Measurements from ENCODE around the gene SYTL3. TPM values are rescaled to one million over a fixed set of nuclear protein-coding genes. Genes with fewer than 3 reads are reported as not detected.

SYTL3 gene
- total and polyA plus RNA-seq, 2 experiments from 2014 or later, result 0.07 TPM; not detected in 1

DNA sequence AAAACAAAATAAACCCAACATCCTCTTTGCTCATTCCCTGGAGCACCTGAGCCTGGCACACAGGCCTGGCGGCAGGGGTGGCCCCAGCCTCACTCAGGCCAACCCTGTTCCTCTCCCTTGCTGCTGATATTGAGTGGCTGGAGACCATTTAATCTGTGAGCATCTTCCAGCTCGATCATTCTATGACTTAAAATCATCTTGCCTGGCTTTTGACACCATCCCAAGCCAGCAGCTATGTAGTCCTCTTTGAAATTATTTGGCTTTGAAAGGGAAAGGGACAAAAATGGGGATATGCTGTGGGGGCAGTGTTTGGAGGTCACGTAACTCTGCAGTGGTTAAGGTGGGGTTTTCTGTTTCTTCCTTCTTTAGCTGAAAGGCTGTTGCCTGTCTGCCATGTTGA, 146.5 kb downstream of the SYTL3 start (continued):
- TF ChIP-seq, protein P1, sequence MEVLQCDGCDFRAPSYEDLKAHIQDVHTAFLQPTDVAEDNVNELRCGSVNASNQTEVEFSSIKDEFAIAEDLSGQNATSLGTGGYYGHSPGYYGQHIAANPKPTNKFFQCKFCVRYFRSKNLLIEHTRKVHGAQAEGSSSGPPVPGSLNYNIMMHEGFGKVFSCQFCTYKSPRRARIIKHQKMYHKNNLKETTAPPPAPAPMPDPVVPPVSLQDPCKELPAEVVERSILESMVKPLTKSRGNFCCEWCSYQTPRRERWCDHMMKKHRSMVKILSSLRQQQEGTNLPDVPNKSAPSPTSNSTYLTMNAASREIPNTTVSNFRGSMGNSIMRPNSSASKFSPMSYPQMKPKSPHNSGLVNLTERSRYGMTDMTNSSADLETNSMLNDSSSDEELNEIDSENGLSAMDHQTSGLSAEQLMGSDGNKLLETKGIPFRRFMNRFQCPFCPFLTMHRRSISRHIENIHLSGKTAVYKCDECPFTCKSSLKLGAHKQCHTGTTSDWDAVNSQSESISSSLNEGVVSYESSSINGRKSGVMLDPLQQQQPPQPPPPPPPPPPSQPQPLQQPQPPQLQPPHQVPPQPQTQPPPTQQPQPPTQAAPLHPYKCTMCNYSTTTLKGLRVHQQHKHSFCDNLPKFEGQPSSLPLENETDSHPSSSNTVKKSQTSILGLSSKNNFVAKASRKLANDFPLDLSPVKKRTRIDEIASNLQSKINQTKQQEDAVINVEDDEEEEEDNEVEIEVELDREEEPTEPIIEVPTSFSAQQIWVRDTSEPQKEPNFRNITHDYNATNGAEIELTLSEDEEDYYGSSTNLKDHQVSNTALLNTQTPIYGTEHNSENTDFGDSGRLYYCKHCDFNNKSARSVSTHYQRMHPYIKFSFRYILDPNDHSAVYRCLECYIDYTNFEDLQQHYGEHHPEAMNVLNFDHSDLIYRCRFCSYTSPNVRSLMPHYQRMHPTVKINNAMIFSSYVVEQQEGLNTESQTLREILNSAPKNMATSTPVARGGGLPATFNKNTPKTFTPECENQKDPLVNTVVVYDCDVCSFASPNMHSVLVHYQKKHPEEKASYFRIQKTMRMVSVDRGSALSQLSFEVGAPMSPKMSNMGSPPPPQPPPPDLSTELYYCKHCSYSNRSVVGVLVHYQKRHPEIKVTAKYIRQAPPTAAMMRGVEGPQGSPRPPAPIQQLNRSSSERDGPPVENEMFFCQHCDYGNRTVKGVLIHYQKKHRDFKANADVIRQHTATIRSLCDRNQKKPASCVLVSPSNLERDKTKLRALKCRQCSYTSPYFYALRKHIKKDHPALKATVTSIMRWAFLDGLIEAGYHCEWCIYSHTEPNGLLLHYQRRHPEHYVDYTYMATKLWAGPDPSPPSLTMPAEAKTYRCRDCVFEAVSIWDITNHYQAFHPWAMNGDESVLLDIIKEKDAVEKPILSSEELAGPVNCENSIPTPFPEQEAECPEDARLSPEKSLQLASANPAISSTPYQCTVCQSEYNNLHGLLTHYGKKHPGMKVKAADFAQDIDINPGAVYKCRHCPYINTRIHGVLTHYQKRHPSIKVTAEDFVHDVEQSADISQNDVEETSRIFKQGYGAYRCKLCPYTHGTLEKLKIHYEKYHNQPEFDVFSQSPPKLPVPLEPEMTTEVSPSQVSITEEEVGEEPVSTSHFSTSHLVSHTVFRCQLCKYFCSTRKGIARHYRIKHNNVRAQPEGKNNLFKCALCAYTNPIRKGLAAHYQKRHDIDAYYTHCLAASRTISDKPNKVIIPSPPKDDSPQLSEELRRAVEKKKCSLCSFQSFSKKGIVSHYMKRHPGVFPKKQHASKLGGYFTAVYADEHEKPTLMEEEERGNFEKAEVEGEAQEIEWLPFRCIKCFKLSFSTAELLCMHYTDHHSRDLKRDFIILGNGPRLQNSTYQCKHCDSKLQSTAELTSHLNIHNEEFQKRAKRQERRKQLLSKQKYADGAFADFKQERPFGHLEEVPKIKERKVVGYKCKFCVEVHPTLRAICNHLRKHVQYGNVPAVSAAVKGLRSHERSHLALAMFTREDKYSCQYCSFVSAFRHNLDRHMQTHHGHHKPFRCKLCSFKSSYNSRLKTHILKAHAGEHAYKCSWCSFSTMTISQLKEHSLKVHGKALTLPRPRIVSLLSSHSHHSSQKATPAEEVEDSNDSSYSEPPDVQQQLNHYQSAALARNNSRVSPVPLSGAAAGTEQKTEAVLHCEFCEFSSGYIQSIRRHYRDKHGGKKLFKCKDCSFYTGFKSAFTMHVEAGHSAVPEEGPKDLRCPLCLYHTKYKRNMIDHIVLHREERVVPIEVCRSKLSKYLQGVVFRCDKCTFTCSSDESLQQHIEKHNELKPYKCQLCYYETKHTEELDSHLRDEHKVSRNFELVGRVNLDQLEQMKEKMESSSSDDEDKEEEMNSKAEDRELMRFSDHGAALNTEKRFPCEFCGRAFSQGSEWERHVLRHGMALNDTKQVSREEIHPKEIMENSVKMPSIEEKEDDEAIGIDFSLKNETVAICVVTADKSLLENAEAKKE (CRISPR knock-in tag; IDR thresholded peaks at IDR 0.05), result no peak
- TF ChIP-seq REST (IDR thresholded peaks at IDR 0.05; ENCODE audit: unreplicated experiment) (no peak), EZH2 (IDR thresholded peaks at IDR 0.05; ENCODE audit: low read depth, unreplicated experiment) (no peak)
